ENCODE data around the gene B3GNT3.

B3GNT3 gene

DNA sequence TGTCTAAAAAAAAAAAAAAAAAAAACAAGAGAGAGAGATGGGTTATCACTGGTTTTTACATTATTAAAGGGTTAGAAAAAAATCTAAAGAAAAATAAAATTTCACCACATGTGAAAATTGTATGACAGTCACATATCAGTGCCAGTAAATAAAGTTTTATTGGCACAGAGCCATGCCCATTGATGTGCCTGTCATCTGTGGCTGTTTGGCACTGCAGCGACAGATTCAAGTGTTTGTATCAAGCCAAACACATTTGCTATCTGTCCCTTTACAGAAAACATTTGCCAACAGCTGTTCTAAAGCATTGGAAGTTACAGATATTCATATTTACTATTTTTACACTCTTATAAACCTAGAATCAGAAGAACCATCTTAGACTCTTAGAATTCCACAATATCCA, 27.4 kb upstream of the B3GNT3 start:
- H3K9ac ChIP-seq (ENCODE audit: low read depth, low read length, poor library complexity, severe bottlenecking) = no peak overlapping the region
- H2AFZ ChIP-seq (ENCODE audit: low read length) = no peak overlapping the region
- no peak for TF ChIP-seq EZH2phosphoT487 (IDR thresholded peaks at IDR 0.05; ENCODE audit: borderline replicate concordance)
- TF ChIP-seq, protein P1, sequence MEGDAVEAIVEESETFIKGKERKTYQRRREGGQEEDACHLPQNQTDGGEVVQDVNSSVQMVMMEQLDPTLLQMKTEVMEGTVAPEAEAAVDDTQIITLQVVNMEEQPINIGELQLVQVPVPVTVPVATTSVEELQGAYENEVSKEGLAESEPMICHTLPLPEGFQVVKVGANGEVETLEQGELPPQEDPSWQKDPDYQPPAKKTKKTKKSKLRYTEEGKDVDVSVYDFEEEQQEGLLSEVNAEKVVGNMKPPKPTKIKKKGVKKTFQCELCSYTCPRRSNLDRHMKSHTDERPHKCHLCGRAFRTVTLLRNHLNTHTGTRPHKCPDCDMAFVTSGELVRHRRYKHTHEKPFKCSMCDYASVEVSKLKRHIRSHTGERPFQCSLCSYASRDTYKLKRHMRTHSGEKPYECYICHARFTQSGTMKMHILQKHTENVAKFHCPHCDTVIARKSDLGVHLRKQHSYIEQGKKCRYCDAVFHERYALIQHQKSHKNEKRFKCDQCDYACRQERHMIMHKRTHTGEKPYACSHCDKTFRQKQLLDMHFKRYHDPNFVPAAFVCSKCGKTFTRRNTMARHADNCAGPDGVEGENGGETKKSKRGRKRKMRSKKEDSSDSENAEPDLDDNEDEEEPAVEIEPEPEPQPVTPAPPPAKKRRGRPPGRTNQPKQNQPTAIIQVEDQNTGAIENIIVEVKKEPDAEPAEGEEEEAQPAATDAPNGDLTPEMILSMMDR (conservative IDR thresholded peaks at IDR 0.05; ENCODE audit: low read length) = no peak
- no peaks in the 10 kb centered on the region for H3K4me1 ChIP-seq (ENCODE audit: insufficient read depth, low read length, poor library complexity, severe bottlenecking)
- no peaks in the 10 kb centered on the region for H3K79me2 ChIP-seq (ENCODE audit: insufficient read depth, low read length)
- no peaks in the 10 kb centered on the region for H3F3A ChIP-seq (ENCODE audit: low read depth)
- no peaks in the 10 kb centered on the region for H4K20me1 ChIP-seq (ENCODE audit: insufficient read depth, low read length, poor library complexity, severe bottlenecking)
- H3K9me3 ChIP-seq (ENCODE audit: insufficient read depth, low read depth, low read length) = no peaks in the 10 kb centered on the region
- H3K27me3 ChIP-seq (ENCODE audit: insufficient read depth, low read length, poor library complexity, severe bottlenecking) = no peaks in the 10 kb centered on the region
- H3K9me2 ChIP-seq (replicated peaks; ENCODE audit: low read depth, low read length) = no peaks in the 10 kb centered on the region
- peaks cover 57% of the 10 kb centered on the region; the same call in 1 of the 2 replicates for H3K36me3 ChIP-seq (ENCODE audit: insufficient read depth, low read length)
- H3K4me3 ChIP-seq (ENCODE audit: low read length, poor library complexity, severe bottlenecking) = no peak overlapping the region
- no peak overlapping the region for H3K4me2 ChIP-seq (ENCODE audit: low read depth, low read length, poor library complexity, severe bottlenecking)

DNA sequence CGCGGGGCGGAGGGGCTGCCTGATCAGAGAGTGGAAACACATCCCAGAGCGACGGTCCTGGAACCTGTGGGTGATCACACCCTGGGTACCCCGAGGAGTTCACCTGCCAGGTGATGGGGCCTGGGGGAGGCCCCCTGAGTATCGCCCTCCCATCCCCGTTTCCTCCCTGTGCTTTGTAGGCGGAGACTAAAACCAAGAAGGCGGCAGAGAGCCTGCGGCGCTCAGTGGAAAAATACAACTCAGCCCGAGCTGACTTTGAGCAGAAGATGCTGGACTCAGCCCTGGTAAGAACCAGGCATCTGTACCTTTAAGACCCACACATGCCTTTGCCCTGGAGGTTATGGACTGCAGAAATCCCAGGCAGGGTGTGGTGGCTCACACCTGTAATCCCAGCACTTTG, 24.3 kb upstream of the B3GNT3 start:
- Histone ChIP-seq H3F3A (ENCODE audit: low read depth) (no peaks in the 10 kb centered on the region), H3K79me2 (ENCODE audit: insufficient read depth, low read length) (no peaks in the 10 kb centered on the region), H3K4me3 (ENCODE audit: low read length, poor library complexity, severe bottlenecking) (no peak overlapping the region), H3K9me3 (ENCODE audit: insufficient read depth, low read depth, low read length) (no peaks in the 10 kb centered on the region), H3K9ac (ENCODE audit: low read depth, low read length, poor library complexity, severe bottlenecking) (no peak overlapping the region), H3K36me3 (ENCODE audit: insufficient read depth, low read length) (peaks cover 58% of the 10 kb centered on the region; the same call in 1 of the 2 replicates), H3K4me2 (ENCODE audit: low read depth, low read length, poor library complexity, severe bottlenecking) (no peak overlapping the region), H2AFZ (ENCODE audit: low read length) (no peak overlapping the region), H3K27me3 (ENCODE audit: insufficient read depth, low read length, poor library complexity, severe bottlenecking) (no peaks in the 10 kb centered on the region), H3K4me1 (ENCODE audit: insufficient read depth, low read length, poor library complexity, severe bottlenecking) (no peaks in the 10 kb centered on the region), H3K9me2 (replicated peaks; ENCODE audit: low read depth, low read length) (no peaks in the 10 kb centered on the region), H4K20me1 (ENCODE audit: insufficient read depth, low read length, poor library complexity, severe bottlenecking) (no peaks in the 10 kb centered on the region)
- TF ChIP-seq EZH2phosphoT487 (IDR thresholded peaks at IDR 0.05; ENCODE audit: borderline replicate concordance) = no peak
- TF ChIP-seq, protein P1 (conservative IDR thresholded peaks at IDR 0.05; ENCODE audit: low read length) = no peak

DNA sequence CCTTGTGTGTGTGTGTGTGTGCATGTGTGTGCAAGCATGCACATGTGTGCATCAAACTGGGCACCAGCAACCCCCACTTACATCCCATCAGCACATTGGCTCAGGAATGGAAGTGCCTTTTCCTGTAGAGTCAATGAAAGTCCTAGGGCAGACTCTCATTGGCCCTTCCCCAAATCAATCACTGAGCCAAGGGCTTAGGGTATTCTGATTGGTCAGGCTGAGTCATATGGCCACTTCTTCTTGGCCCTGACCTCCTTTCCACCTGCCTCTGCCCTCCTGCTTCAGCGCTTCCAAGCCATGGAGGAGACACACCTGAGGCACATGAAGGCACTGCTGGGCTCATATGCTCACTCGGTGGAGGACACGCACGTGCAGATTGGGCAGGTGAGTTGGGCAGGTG, 22.8 kb upstream of the B3GNT3 start:
- Histone ChIP-seq H3K79me2 (ENCODE audit: insufficient read depth, low read length) (no peaks in the 10 kb centered on the region), H3K27me3 (ENCODE audit: insufficient read depth, low read length, poor library complexity, severe bottlenecking) (no peaks in the 10 kb centered on the region), H3K9ac (ENCODE audit: low read depth, low read length, poor library complexity, severe bottlenecking) (no peak overlapping the region), H3K4me3 (ENCODE audit: low read length, poor library complexity, severe bottlenecking) (no peak overlapping the region), H3K36me3 (ENCODE audit: insufficient read depth, low read length) (peaks cover 56% of the 10 kb centered on the region; the same call in 1 of the 2 replicates), H3K9me2 (replicated peaks; ENCODE audit: low read depth, low read length) (no peaks in the 10 kb centered on the region), H2AFZ (ENCODE audit: low read length) (no peak overlapping the region), H4K20me1 (ENCODE audit: insufficient read depth, low read length, poor library complexity, severe bottlenecking) (no peaks in the 10 kb centered on the region), H3K4me1 (ENCODE audit: insufficient read depth, low read length, poor library complexity, severe bottlenecking) (no peaks in the 10 kb centered on the region), H3F3A (ENCODE audit: low read depth) (no peaks in the 10 kb centered on the region), H3K4me2 (ENCODE audit: low read depth, low read length, poor library complexity, severe bottlenecking) (no peak overlapping the region), H3K9me3 (ENCODE audit: insufficient read depth, low read depth, low read length) (no peaks in the 10 kb centered on the region)
- TF ChIP-seq, protein P1 (conservative IDR thresholded peaks at IDR 0.05; ENCODE audit: low read length) = no peak
- TF ChIP-seq EZH2phosphoT487 (IDR thresholded peaks at IDR 0.05; ENCODE audit: borderline replicate concordance) = no peak
